ENCODE data around the gene ZNF814.
"Not testable (repeated sequence)": the region's sequence is repeated elsewhere in the genome, so short reads cannot be mapped to it uniquely, and the experiment has no call there.

The ZNF814 gene

GRCh38 chr19:57887195-57887941 is 1.5 kb downstream of the ZNF814 start:
- no peak overlapping the region for H2BK15ac ChIP-seq (ENCODE audit: low read length)
- H4K8ac ChIP-seq (ENCODE audit: low read depth, low read length) = no peak overlapping the region
- no peak overlapping the region for H2BK5ac ChIP-seq (ENCODE audit: low read length)
- no peak overlapping the region for H3K14ac ChIP-seq (ENCODE audit: low read length)
- peak overlapping the region; percentile 65 for H3K27ac ChIP-seq (replicated peaks; ENCODE audit: low read length)
- H3K4me3 ChIP-seq (ENCODE audit: low read length in 2 of 2) = peak overlapping the region; percentile 24 to 65
- peaks cover 6 to 46% of the 10 kb centered on the region in 2 donors for H3K36me3 ChIP-seq (replicated peaks in 1 of 2; ENCODE audit: control insufficient read depth in 2 of 2, insufficient read depth in 2 of 2, low read length in 2 of 2)
- no CpG with 5 or more reads among the region's 6 CpGs for WGBS, 2 donors (ENCODE audit: extremely low coverage in 2 of 2, insufficient read length in 2 of 2, insufficient replicate concordance in 1 of 2)
- no peak overlapping the region for H3K23ac ChIP-seq (ENCODE audit: low read depth, low read length, poor library complexity)
- no peak overlapping the region for H2BK12ac ChIP-seq (ENCODE audit: low read length)
- H3K4me1 ChIP-seq (ENCODE audit: control insufficient read depth in 2 of 2, insufficient read depth in 1 of 2, low read depth in 1 of 2, low read length in 2 of 2) = peaks cover 1 to 3% of the 10 kb centered on the region in 2 donors
- H3K27me3 ChIP-seq (ENCODE audit: control insufficient read depth in 3 of 3, insufficient read depth in 3 of 3, low read depth in 1 of 3, low read length in 3 of 3) = no peaks in the 10 kb centered on the region
- peaks cover 0 to 49% of the 10 kb centered on the region in 2 donors for H3K9me3 ChIP-seq (replicated peaks in 1 of 2; ENCODE audit: control insufficient read depth in 2 of 2, insufficient read depth in 1 of 2, low read depth in 1 of 2, low read length in 2 of 2)
- no peak overlapping the region for H3K4ac ChIP-seq (ENCODE audit: low read length)
- no peak overlapping the region for H3K9ac ChIP-seq (ENCODE audit: low read depth, low read length, poor library complexity)
- peak overlapping the region; percentile 35 for H3K4me2 ChIP-seq (ENCODE audit: insufficient read depth, low read length, poor library complexity, severe bottlenecking)
- H2BK120ac ChIP-seq (ENCODE audit: low read depth, low read length) = no peak overlapping the region
- no peaks in the 10 kb centered on the region for H3K79me1 ChIP-seq (ENCODE audit: low read depth, low read length)
- peak; percentile 17 for DNase-seq (ENCODE audit: low spot score)
- no peak overlapping the region for H3K18ac ChIP-seq (ENCODE audit: low read length)
- no peak overlapping the region for H4K91ac ChIP-seq (ENCODE audit: low read depth, low read length, poor library complexity)
- no peak overlapping the region for H2AFZ ChIP-seq (ENCODE audit: low read length)
- no peak overlapping the region for H2AK5ac ChIP-seq (ENCODE audit: low read depth, low read length)

- H2BK12ac ChIP-seq (ENCODE audit: low read length) = no peak overlapping the region
- H2AK5ac ChIP-seq (ENCODE audit: low read depth, low read length) = no peak overlapping the region
- no peak overlapping the region for H2BK15ac ChIP-seq (ENCODE audit: low read length)
- no peak overlapping the region for H3K27ac ChIP-seq (replicated peaks; ENCODE audit: low read length)
- H3K79me1 ChIP-seq (ENCODE audit: low read depth, low read length) = no peaks in the 10 kb centered on the region
- no peak overlapping the region for H2AFZ ChIP-seq (ENCODE audit: low read length)
- H2BK5ac ChIP-seq (ENCODE audit: low read length) = no peak overlapping the region
- H3K36me3 ChIP-seq (replicated peaks in 1 of 2; ENCODE audit: control insufficient read depth in 2 of 2, insufficient read depth in 2 of 2, low read length in 2 of 2) = peaks cover 6 to 46% of the 10 kb centered on the region in 2 donors
- no peak overlapping the region for H3K4me2 ChIP-seq (ENCODE audit: insufficient read depth, low read length, poor library complexity, severe bottlenecking)
- H3K4me3 ChIP-seq (ENCODE audit: low read length in 2 of 2) = no peak overlapping the region
- no peak overlapping the region for H2BK120ac ChIP-seq (ENCODE audit: low read depth, low read length)
- H3K4ac ChIP-seq (ENCODE audit: low read length) = no peak overlapping the region
- H3K9me3 ChIP-seq (replicated peaks in 1 of 2; ENCODE audit: control insufficient read depth in 2 of 2, insufficient read depth in 1 of 2, low read depth in 1 of 2, low read length in 2 of 2) = peaks cover 0 to 49% of the 10 kb centered on the region in 2 donors
- peaks cover 1 to 3% of the 10 kb centered on the region in 2 donors for H3K4me1 ChIP-seq (ENCODE audit: control insufficient read depth in 2 of 2, insufficient read depth in 1 of 2, low read depth in 1 of 2, low read length in 2 of 2)
- no peak overlapping the region for H3K9ac ChIP-seq (ENCODE audit: low read depth, low read length, poor library complexity)
- no peak overlapping the region for H3K18ac ChIP-seq (ENCODE audit: low read length)
- no peaks in the 10 kb centered on the region for H3K27me3 ChIP-seq (ENCODE audit: control insufficient read depth in 3 of 3, insufficient read depth in 3 of 3, low read depth in 1 of 3, low read length in 3 of 3)
- H4K91ac ChIP-seq (ENCODE audit: low read depth, low read length, poor library complexity) = no peak overlapping the region
- DNase-seq (ENCODE audit: low spot score) = no peak
- WGBS, 2 donors (ENCODE audit: extremely low coverage in 2 of 2, insufficient read length in 2 of 2, insufficient replicate concordance in 1 of 2) = no CpG with 5 or more reads among the region's 3 CpGs
- no peak overlapping the region for H3K23ac ChIP-seq (ENCODE audit: low read depth, low read length, poor library complexity)
- H3K14ac ChIP-seq (ENCODE audit: low read length) = no peak overlapping the region
- H4K8ac ChIP-seq (ENCODE audit: low read depth, low read length) = no peak overlapping the region
Measured at GRCh38 chr19:57886046-57886445, 2.8 kb downstream of the ZNF814 start.

GRCh38 chr19:57873883-57874799 is 14.7 kb downstream of the ZNF814 start:
- H2BK120ac ChIP-seq (ENCODE audit: low read depth, low read length); H4K8ac ChIP-seq (ENCODE audit: low read depth, low read length); H3K4me1 ChIP-seq (ENCODE audit: control insufficient read depth in 2 of 2, insufficient read depth in 1 of 2, low read depth in 1 of 2, low read length in 2 of 2); H3K4me3 ChIP-seq (ENCODE audit: low read length in 2 of 2); H2BK5ac ChIP-seq (ENCODE audit: low read length); H3K4me2 ChIP-seq (ENCODE audit: insufficient read depth, low read length, poor library complexity, severe bottlenecking); H3K79me1 ChIP-seq (ENCODE audit: low read depth, low read length); H2AFZ ChIP-seq (ENCODE audit: low read length); H3K14ac ChIP-seq (ENCODE audit: low read length); H3K4ac ChIP-seq (ENCODE audit: low read length); H2BK12ac ChIP-seq (ENCODE audit: low read length); H3K23ac ChIP-seq (ENCODE audit: low read depth, low read length, poor library complexity); H3K27me3 ChIP-seq (ENCODE audit: control insufficient read depth in 3 of 3, insufficient read depth in 3 of 3, low read depth in 1 of 3, low read length in 3 of 3); H2BK15ac ChIP-seq (ENCODE audit: low read length); H3K27ac ChIP-seq (replicated peaks; ENCODE audit: low read length); H3K9ac ChIP-seq (ENCODE audit: low read depth, low read length, poor library complexity); DNase-seq (ENCODE audit: low spot score); H4K91ac ChIP-seq (ENCODE audit: low read depth, low read length, poor library complexity); H3K18ac ChIP-seq (ENCODE audit: low read length); H2AK5ac ChIP-seq (ENCODE audit: low read depth, low read length): not testable (repeated sequence)
- Histone ChIP-seq H3K9me3 (replicated peaks in 1 of 2; ENCODE audit: control insufficient read depth in 2 of 2, insufficient read depth in 1 of 2, low read depth in 1 of 2, low read length in 2 of 2) (peaks cover 42 to 80% of the 10 kb centered on the region in 2 donors), H3K36me3 (replicated peaks in 1 of 2; ENCODE audit: control insufficient read depth in 2 of 2, insufficient read depth in 2 of 2, low read length in 2 of 2) (peaks cover 48 to 89% of the 10 kb centered on the region in 2 donors)
- WGBS, 2 donors (ENCODE audit: extremely low coverage in 2 of 2, insufficient read length in 2 of 2, insufficient replicate concordance in 1 of 2) = no CpG with 5 or more reads among the region's 8 CpGs

GRCh38 chr19:57872450-57872849 is 16.4 kb downstream of the ZNF814 start:
- no peaks in the 10 kb centered on the region for H3K79me1 ChIP-seq (ENCODE audit: low read depth, low read length)
- H3K27ac ChIP-seq (replicated peaks; ENCODE audit: low read length) = no peak overlapping the region
- no peak overlapping the region for H3K4me3 ChIP-seq (ENCODE audit: low read length in 2 of 2)
- no peak overlapping the region for H4K8ac ChIP-seq (ENCODE audit: low read depth, low read length)
- H3K27me3 ChIP-seq (ENCODE audit: control insufficient read depth in 3 of 3, insufficient read depth in 3 of 3, low read depth in 1 of 3, low read length in 3 of 3) = no peaks in the 10 kb centered on the region
- no peak overlapping the region for H3K4ac ChIP-seq (ENCODE audit: low read length)
- H2BK120ac ChIP-seq (ENCODE audit: low read depth, low read length) = no peak overlapping the region
- DNase-seq (ENCODE audit: low spot score) = no peak
- no peak overlapping the region for H2BK15ac ChIP-seq (ENCODE audit: low read length)
- H3K4me1 ChIP-seq (ENCODE audit: control insufficient read depth in 2 of 2, insufficient read depth in 1 of 2, low read depth in 1 of 2, low read length in 2 of 2) = no peaks in the 10 kb centered on the region
- peaks cover 44 to 79% of the 10 kb centered on the region in 2 donors for H3K9me3 ChIP-seq (replicated peaks in 1 of 2; ENCODE audit: control insufficient read depth in 2 of 2, insufficient read depth in 1 of 2, low read depth in 1 of 2, low read length in 2 of 2)
- H2AFZ ChIP-seq (ENCODE audit: low read length) = no peak overlapping the region
- H3K4me2 ChIP-seq (ENCODE audit: insufficient read depth, low read length, poor library complexity, severe bottlenecking) = no peak overlapping the region
- H3K14ac ChIP-seq (ENCODE audit: low read length) = no peak overlapping the region
- no peak overlapping the region for H3K23ac ChIP-seq (ENCODE audit: low read depth, low read length, poor library complexity)
- H3K36me3 ChIP-seq (replicated peaks in 1 of 2; ENCODE audit: control insufficient read depth in 2 of 2, insufficient read depth in 2 of 2, low read length in 2 of 2) = peaks cover 48 to 89% of the 10 kb centered on the region in 2 donors
- no peak overlapping the region for H3K9ac ChIP-seq (ENCODE audit: low read depth, low read length, poor library complexity)
- H3K18ac ChIP-seq (ENCODE audit: low read length) = no peak overlapping the region
- H2BK5ac ChIP-seq (ENCODE audit: low read length) = no peak overlapping the region
- H2AK5ac ChIP-seq (ENCODE audit: low read depth, low read length) = no peak overlapping the region
- H4K91ac ChIP-seq (ENCODE audit: low read depth, low read length, poor library complexity) = no peak overlapping the region
- no peak overlapping the region for H2BK12ac ChIP-seq (ENCODE audit: low read length)
